Lung (tissue), 12 donors: ENCODE results near the gene HDAC8. TPM values are rescaled to one million over a fixed set of nuclear protein-coding genes. Genes with fewer than 3 reads are reported as not detected.

Source experiments
- ATAC-seq: fragments of 200-7000 bp; cut with Tn5 transposase; one replicate; pipeline ENCODE4 v1.9.1; 2020; ENCODE audit warnings: moderate number of reproducible peaks; ENCODE audit not compliant: insufficient read depth, low FRiP score
- DNase-seq, 3 donors: peaks; one replicate each; pipeline ENCODE4 v3.0.0-alpha.2; 2013 to 2017
- H3K27ac ChIP-seq, 2 donors: one replicate each; pipeline ENCODE4 v1.5.1; 2013; ENCODE audit warnings: mild to moderate bottlenecking in 2 of 2, moderate library complexity in 2 of 2, control low read depth in 1 of 2, inconsistent platforms in 1 of 2, low read depth in 1 of 2, low read length in 1 of 2
- H3K27me3 ChIP-seq, 3 donors: one replicate each; pipeline ENCODE4 v1.5.1; 2013; ENCODE audit warnings: low read length in 2 of 3; ENCODE audit not compliant: control insufficient read depth in 3 of 3, insufficient read depth in 3 of 3
- H3K36me3 ChIP-seq, 4 donors: one replicate each; pipeline ENCODE4 v1.5.1; 2013; ENCODE audit warnings: low read length in 4 of 4, mild to moderate bottlenecking in 1 of 4, moderate library complexity in 1 of 4; ENCODE audit not compliant: control insufficient read depth in 4 of 4, insufficient read depth in 4 of 4
- H3K4me1 ChIP-seq, 5 donors: one replicate each; pipeline ENCODE4 v1.5.1; 2013; ENCODE audit warnings: low read length in 5 of 5, mild to moderate bottlenecking in 2 of 5, moderate library complexity in 1 of 5; ENCODE audit not compliant: control insufficient read depth in 5 of 5, insufficient read depth in 5 of 5
- H3K4me3 ChIP-seq: one replicate; pipeline ENCODE4 v1.5.1; 2013; ENCODE audit warnings: mild to moderate bottlenecking, control low read depth, moderate library complexity
- H3K9ac ChIP-seq, 2 donors: one replicate each; pipeline ENCODE4 v1.5.1; 2013; ENCODE audit warnings: low read length in 2 of 2, control low read depth in 1 of 2; ENCODE audit not compliant: insufficient read depth in 1 of 2
- H3K9me3 ChIP-seq, 4 donors: one replicate each; pipeline ENCODE4 v1.5.1; 2013; ENCODE audit warnings: low read length in 3 of 4, mild to moderate bottlenecking in 1 of 4, moderate library complexity in 1 of 4; ENCODE audit not compliant: control insufficient read depth in 4 of 4, insufficient read depth in 3 of 4
- CTCF ChIP-seq: IDR thresholded peaks from 2 replicates; pipeline ENCODE4 v1.5.1; 2012; ENCODE audit warnings: mild to moderate bottlenecking; ENCODE audit errors: control extremely low read depth, extremely low read depth
- WGBS, 2 donors: extraction: QIAGEN DNeasy Blood & Tissue Kit; methylation state at CpG; one replicate each; pipeline ENCODE4 v1.1.7; 2013; 5-methylcytosine and 5-hydroxymethylcytosine counted together
- polyA plus RNA-seq, 2 donors: library from polyadenylated mRNA; stranded (reverse); fragments of 200-250 nt; gene quantifications; one replicate each; pipeline ENCODE4 v1.2.1, GENCODE V29; 2013
- total RNA-seq, 2 donors: library from RNA; depleted of rRNA in 1 of 2; stranded (reverse); fragments of >200 nt in 1 of 2; gene quantifications; one replicate each; pipeline ENCODE4 v1.2.1, GENCODE V29; 2014 to 2021
- donor health status: control.
- donor health status: control.
- donor health status: Bipolar disorder and iron deficiency.
- donor health status: healthy.
- donor health status: DM: yes; HTN: yes; CAD: no.

Gene HDAC8
- total and polyA plus RNA-seq, 4 donors: 17.4 to 60.6 (median 38.5) TPM

- WGBS, 2 donors: 26 to 27% methylated on average over 15 of the region's 15 CpGs
- no peak for DNase-seq
- H3K9ac ChIP-seq: no peak overlapping the region
- H3K27ac ChIP-seq: no peak overlapping the region
- H3K9me3 ChIP-seq: peaks cover 0 to 9% (median 0%) of the 10 kb centered on the region in 4 donors
- ATAC-seq: no peak
- no peak overlapping the region for H3K4me3 ChIP-seq
- peaks cover 23 to 60% (median 51%) of the 10 kb centered on the region in 3 donors for H3K27me3 ChIP-seq
- H3K36me3 ChIP-seq: no peaks in the 10 kb centered on the region
- no peak for TF ChIP-seq CTCF
- H3K4me1 ChIP-seq: peaks cover 0 to 37% (median 6%) of the 10 kb centered on the region in 5 donors
These were observed 263.2 kb downstream of the HDAC8 start for GRCh38 chrX:72309297-72310071.

- DNase-seq: peak; percentile 86 to 90 (median 87)
- H3K27ac ChIP-seq: no peak overlapping the region
- H3K4me3 ChIP-seq: no peak overlapping the region
- H3K27me3 ChIP-seq: peaks cover 23 to 68% (median 58%) of the 10 kb centered on the region in 3 donors
- H3K9me3 ChIP-seq: peaks cover 0 to 9% (median 0%) of the 10 kb centered on the region in 4 donors
- H3K36me3 ChIP-seq: no peaks in the 10 kb centered on the region
- peaks cover 0 to 30% (median 6%) of the 10 kb centered on the region in 5 donors for H3K4me1 ChIP-seq
- 1 to 12% methylated on average over 23 to 24 of the region's 24 CpGs for WGBS, 2 donors
- no peak overlapping the region for H3K9ac ChIP-seq
- ATAC-seq: peak; percentile 62
- no peak for TF ChIP-seq CTCF
These were observed 263.9 kb downstream of the HDAC8 start for GRCh38 chrX:72308566-72309296.

- Histone ChIP-seq H3K9me3 (peaks cover 0 to 9% (median 0%) of the 10 kb centered on the region in 4 donors), H3K4me3 (no peak overlapping the region), H3K9ac (no peak overlapping the region), H3K27me3 (peaks cover 23 to 73% (median 60%) of the 10 kb centered on the region in 3 donors), H3K27ac (no peak overlapping the region), H3K4me1 (peaks cover 0 to 29% (median 6%) of the 10 kb centered on the region in 5 donors), H3K36me3 (no peaks in the 10 kb centered on the region)
- DNase-seq (peak in 1 of 3 donors; percentile 4), ATAC-seq (no peak)
- TF ChIP-seq CTCF: no peak
- WGBS, 2 donors: 8 to 20% methylated on average over 11 of the region's 11 CpGs
These were observed 264.5 kb downstream of the HDAC8 start for GRCh38 chrX:72308209-72308565.
